ENCODE results near the gene ZBTB20. TPM values are rescaled to one million over a fixed set of nuclear protein-coding genes. Genes with fewer than 3 reads are reported as not detected.

The ZBTB20 gene
- polyA plus RNA-seq, 3 donors = 1.3 to 3.2 (median 2.0) TPM

DNA sequence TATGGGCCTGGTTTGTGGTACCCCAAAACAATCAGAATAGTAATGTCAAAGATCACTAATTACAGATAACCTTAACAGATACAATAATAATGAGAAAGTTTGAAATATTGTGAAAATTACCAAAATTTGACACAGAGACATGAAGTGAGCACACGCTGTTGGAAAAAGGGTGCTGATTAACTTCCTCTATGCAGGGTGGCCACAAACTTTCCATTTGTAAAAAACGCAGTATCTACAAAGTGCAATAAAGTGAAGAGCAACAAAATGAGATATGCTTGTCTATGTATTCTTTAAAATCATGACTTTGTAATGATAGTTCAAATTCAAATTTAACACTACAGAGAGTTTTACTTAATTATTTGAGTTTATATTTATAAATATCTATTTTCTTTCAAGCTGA is 860.8 kb downstream of the ZBTB20 start:
- Histone ChIP-seq H3K4me2 (replicated peaks; ENCODE audit: extremely low read depth, low read length, poor library complexity, severe bottlenecking) (no peak overlapping the region), H3K27ac (ENCODE audit: low read depth in 1 of 2, low read length in 2 of 2) (no peak overlapping the region), H3K36me3 (replicated peaks in 1 of 2; ENCODE audit: control insufficient read depth in 1 of 2, insufficient read depth in 2 of 2, low read length in 2 of 2) (no peaks in the 10 kb centered on the region), H3K27me3 (ENCODE audit: control insufficient read depth in 2 of 2, insufficient read depth in 2 of 2, low read length in 2 of 2) (no peaks in the 10 kb centered on the region), H4K20me1 (ENCODE audit: insufficient read depth, low read length) (no peaks in the 10 kb centered on the region), H3K79me2 (ENCODE audit: insufficient read depth, low read length) (no peaks in the 10 kb centered on the region), H2AFZ (ENCODE audit: insufficient read depth, low read depth, low read length, poor library complexity, severe bottlenecking) (no peak overlapping the region), H3K4me1 (ENCODE audit: control insufficient read depth in 1 of 2, insufficient read depth in 2 of 2, low read length in 2 of 2) (peaks cover 0 to 3% of the 10 kb centered on the region in 2 donors), H3K9ac (ENCODE audit: insufficient read depth, low read length, poor library complexity, severe bottlenecking) (no peak overlapping the region), H3K9me3 (replicated peaks in 1 of 2; ENCODE audit: control insufficient read depth in 1 of 2, insufficient read depth in 1 of 2, low read length in 2 of 2) (no peaks in the 10 kb centered on the region), H3K4me3 (replicated peaks in 1 of 3; ENCODE audit: low read depth in 2 of 3, low read length in 3 of 3) (no peak overlapping the region)
- Mint-ChIP-seq H3K4me3 (no peak overlapping the region), H3K27ac (no peak overlapping the region), H3K36me3 (no peaks in the 10 kb centered on the region), H3K9me3 (no peaks in the 10 kb centered on the region), H3K4me1 (peaks cover 2% of the 10 kb centered on the region), H3K27me3 (ENCODE audit: low read depth in 3 of 3) (peaks cover 0 to 2% (median 0%) of the 10 kb centered on the region in 3 donors)
- no peak for DNase-seq
- TF ChIP-seq, protein P1, sequence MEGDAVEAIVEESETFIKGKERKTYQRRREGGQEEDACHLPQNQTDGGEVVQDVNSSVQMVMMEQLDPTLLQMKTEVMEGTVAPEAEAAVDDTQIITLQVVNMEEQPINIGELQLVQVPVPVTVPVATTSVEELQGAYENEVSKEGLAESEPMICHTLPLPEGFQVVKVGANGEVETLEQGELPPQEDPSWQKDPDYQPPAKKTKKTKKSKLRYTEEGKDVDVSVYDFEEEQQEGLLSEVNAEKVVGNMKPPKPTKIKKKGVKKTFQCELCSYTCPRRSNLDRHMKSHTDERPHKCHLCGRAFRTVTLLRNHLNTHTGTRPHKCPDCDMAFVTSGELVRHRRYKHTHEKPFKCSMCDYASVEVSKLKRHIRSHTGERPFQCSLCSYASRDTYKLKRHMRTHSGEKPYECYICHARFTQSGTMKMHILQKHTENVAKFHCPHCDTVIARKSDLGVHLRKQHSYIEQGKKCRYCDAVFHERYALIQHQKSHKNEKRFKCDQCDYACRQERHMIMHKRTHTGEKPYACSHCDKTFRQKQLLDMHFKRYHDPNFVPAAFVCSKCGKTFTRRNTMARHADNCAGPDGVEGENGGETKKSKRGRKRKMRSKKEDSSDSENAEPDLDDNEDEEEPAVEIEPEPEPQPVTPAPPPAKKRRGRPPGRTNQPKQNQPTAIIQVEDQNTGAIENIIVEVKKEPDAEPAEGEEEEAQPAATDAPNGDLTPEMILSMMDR (IDR thresholded peaks at IDR 0.05) = no peak
- intact Hi-C loops (cut with micrococcal nuclease) = no loop called here
- 100% methylated on average over 1 of the region's 2 CpGs for WGBS (ENCODE audit: insufficient coverage)

GRCh38 chr3:114285648-114286230 is 861.3 kb downstream of the ZBTB20 start:
- Histone ChIP-seq H3K27me3 (ENCODE audit: control insufficient read depth in 2 of 2, insufficient read depth in 2 of 2, low read length in 2 of 2) (no peaks in the 10 kb centered on the region), H3K4me1 (ENCODE audit: control insufficient read depth in 1 of 2, insufficient read depth in 2 of 2, low read length in 2 of 2) (no peaks in the 10 kb centered on the region), H3K36me3 (replicated peaks in 1 of 2; ENCODE audit: control insufficient read depth in 1 of 2, insufficient read depth in 2 of 2, low read length in 2 of 2) (no peaks in the 10 kb centered on the region), H3K9ac (ENCODE audit: insufficient read depth, low read length, poor library complexity, severe bottlenecking) (no peak overlapping the region), H3K4me2 (replicated peaks; ENCODE audit: extremely low read depth, low read length, poor library complexity, severe bottlenecking) (no peak overlapping the region), H4K20me1 (ENCODE audit: insufficient read depth, low read length) (no peaks in the 10 kb centered on the region), H3K9me3 (replicated peaks in 1 of 2; ENCODE audit: control insufficient read depth in 1 of 2, insufficient read depth in 1 of 2, low read length in 2 of 2) (no peaks in the 10 kb centered on the region), H3K27ac (ENCODE audit: low read depth in 1 of 2, low read length in 2 of 2) (no peak overlapping the region), H3K4me3 (replicated peaks in 1 of 3; ENCODE audit: low read depth in 2 of 3, low read length in 3 of 3) (no peak overlapping the region), H2AFZ (ENCODE audit: insufficient read depth, low read depth, low read length, poor library complexity, severe bottlenecking) (no peak overlapping the region), H3K79me2 (ENCODE audit: insufficient read depth, low read length) (no peaks in the 10 kb centered on the region)
- Mint-ChIP-seq H3K36me3 (no peaks in the 10 kb centered on the region), H3K27me3 (ENCODE audit: low read depth in 3 of 3) (peaks cover 0 to 2% (median 0%) of the 10 kb centered on the region in 3 donors), H3K4me1 (no peaks in the 10 kb centered on the region), H3K9me3 (peaks cover 0 to 2% (median 0%) of the 10 kb centered on the region in 7 donors), H3K4me3 (no peak overlapping the region), H3K27ac (no peak overlapping the region)
- TF ChIP-seq, protein P1 (IDR thresholded peaks at IDR 0.05) = no peak
- no CpG with 5 or more reads among the region's 3 CpGs for WGBS (ENCODE audit: insufficient coverage)
- DNase-seq = no peak
- intact Hi-C loops (cut with micrococcal nuclease) = no loop called here

Data from CD14-positive monocyte (primary cell).